ENCODE results near the gene LHX1.

The LHX1 gene

GRCh38 chr17:36950027-36950426 lies 12.8 kb downstream of the LHX1 start:
- Mint-ChIP-seq H3K36me3 (peaks cover 37% of the 10 kb centered on the region), H3K27ac (peak overlapping the region; percentile 86), H3K27me3 (peaks cover 29% of the 10 kb centered on the region), H3K4me1 (peaks cover 55% of the 10 kb centered on the region), H3K4me3 (peak overlapping the region; percentile 88), H3K9me3 (no peaks in the 10 kb centered on the region)
- no peak for ATAC-seq

DNA sequence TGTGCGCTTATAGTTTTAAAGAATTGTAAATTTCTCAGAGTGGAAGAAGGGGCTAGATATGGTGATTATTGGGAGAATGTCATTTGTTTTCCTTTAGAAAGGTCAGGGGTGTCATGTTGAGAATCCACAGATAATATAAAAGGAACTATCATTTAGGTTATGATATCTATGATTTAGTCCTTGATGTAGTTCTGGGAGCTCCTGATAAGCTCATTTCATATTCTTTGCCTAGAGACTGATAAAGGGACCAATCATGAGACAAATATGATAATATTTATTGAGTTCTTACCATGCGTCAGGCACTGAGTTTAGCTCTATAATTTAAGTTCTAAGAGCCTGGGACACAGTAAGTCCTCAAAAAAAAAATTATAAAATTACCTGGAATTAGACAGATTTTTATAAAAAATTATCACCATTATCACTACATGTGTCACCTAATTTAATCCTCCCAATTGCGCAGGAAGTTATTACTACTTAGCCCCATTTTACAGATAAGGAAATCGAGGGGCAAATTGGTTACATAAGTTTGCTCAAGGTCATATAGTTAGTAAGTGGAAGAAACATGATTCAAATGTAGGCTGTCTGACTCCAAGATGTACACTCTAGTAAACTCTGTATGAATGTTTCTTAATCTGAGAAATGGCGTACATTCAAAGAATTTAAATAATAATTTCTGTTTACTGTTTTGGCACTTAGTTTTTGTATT lies 14.0 kb downstream of the LHX1 start:
- Mint-ChIP-seq H3K27me3 (peaks cover 17% of the 10 kb centered on the region), H3K4me3 (no peak overlapping the region), H3K27ac (no peak overlapping the region), H3K4me1 (peaks cover 58% of the 10 kb centered on the region), H3K9me3 (no peaks in the 10 kb centered on the region), H3K36me3 (peaks cover 48% of the 10 kb centered on the region)
- no peak for ATAC-seq

DNA sequence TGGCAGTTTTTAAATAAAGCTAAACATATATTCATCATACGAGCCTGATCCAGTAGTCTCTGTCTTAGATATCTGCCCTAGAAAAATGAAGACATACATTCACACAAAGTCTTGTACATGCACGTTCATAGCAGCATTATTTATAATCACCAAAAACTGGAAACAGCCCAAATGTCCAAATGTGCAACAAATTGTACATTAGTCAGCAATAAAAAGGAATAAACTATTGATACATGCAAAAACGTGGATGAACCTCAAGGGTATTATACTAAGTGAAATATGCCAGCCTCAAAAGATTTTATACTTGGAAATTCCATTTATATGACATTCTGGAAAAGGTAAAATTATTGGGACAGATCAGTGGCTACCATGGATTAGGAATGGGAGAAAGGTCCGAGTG lies 34.2 kb downstream of the LHX1 start:
- no peaks in the 10 kb centered on the region for H3K27me3 Mint-ChIP-seq
- peaks cover 44% of the 10 kb centered on the region for H3K4me1 Mint-ChIP-seq
- ATAC-seq, result no peak
- peaks cover 46% of the 10 kb centered on the region for H3K36me3 Mint-ChIP-seq
- no peaks in the 10 kb centered on the region for H3K9me3 Mint-ChIP-seq
- H3K4me3 Mint-ChIP-seq, result no peak overlapping the region
- no peak overlapping the region for H3K27ac Mint-ChIP-seq

GRCh38 chr17:36972186-36972700 lies 35.0 kb downstream of the LHX1 start:
- Mint-ChIP-seq H3K27me3 (no peaks in the 10 kb centered on the region), H3K9me3 (no peaks in the 10 kb centered on the region), H3K27ac (no peak overlapping the region), H3K36me3 (peaks cover 39% of the 10 kb centered on the region), H3K4me1 (peaks cover 40% of the 10 kb centered on the region), H3K4me3 (no peak overlapping the region)
- no peak for ATAC-seq

GRCh38 chr17:36972905-36973304 lies 35.6 kb downstream of the LHX1 start:
- H3K27ac Mint-ChIP-seq, result no peak overlapping the region
- no peaks in the 10 kb centered on the region for H3K9me3 Mint-ChIP-seq
- H3K36me3 Mint-ChIP-seq, result peaks cover 36% of the 10 kb centered on the region
- H3K4me1 Mint-ChIP-seq, result peaks cover 37% of the 10 kb centered on the region
- no peaks in the 10 kb centered on the region for H3K27me3 Mint-ChIP-seq
- no peak for ATAC-seq
- no peak overlapping the region for H3K4me3 Mint-ChIP-seq

GRCh38 chr17:36975922-36976515 lies 38.7 kb downstream of the LHX1 start:
- Mint-ChIP-seq H3K27me3 (no peaks in the 10 kb centered on the region), H3K36me3 (peaks cover 25% of the 10 kb centered on the region), H3K4me3 (no peak overlapping the region), H3K4me1 (peaks cover 47% of the 10 kb centered on the region), H3K27ac (no peak overlapping the region), H3K9me3 (no peaks in the 10 kb centered on the region)
- ATAC-seq, result no peak

- ATAC-seq, result no peak
- peaks cover 58% of the 10 kb centered on the region for H3K4me1 Mint-ChIP-seq
- H3K4me3 Mint-ChIP-seq, result no peak overlapping the region
- no peak overlapping the region for H3K27ac Mint-ChIP-seq
- H3K27me3 Mint-ChIP-seq, result no peaks in the 10 kb centered on the region
- no peaks in the 10 kb centered on the region for H3K9me3 Mint-ChIP-seq
- peaks cover 35% of the 10 kb centered on the region for H3K36me3 Mint-ChIP-seq
Measured at GRCh38 chr17:36977066-36977465, 39.8 kb downstream of the LHX1 start.

DNA sequence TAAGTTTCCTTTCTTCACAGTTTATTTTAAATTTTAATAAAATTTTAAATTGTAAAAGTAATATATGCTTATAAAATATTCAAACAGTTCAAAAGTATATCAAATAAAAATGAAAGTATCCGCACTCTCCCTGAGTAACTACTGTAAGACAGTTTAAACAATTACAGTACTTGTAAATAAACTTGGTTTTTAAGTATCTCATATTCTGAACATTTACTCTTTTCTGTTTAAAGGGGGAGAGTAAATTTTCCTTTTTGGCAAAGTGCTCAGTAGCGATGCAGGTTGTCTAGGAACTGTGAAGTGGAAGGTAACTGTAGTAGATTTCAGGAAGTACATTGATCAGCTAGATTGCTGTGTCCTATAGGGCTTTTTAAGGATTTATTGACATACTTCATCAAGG lies 40.3 kb downstream of the LHX1 start:
- H3K4me1 Mint-ChIP-seq, result peaks cover 59% of the 10 kb centered on the region
- no peaks in the 10 kb centered on the region for H3K9me3 Mint-ChIP-seq
- H3K27ac Mint-ChIP-seq, result no peak overlapping the region
- H3K4me3 Mint-ChIP-seq, result no peak overlapping the region
- no peaks in the 10 kb centered on the region for H3K27me3 Mint-ChIP-seq
- no peak for ATAC-seq
- peaks cover 40% of the 10 kb centered on the region for H3K36me3 Mint-ChIP-seq

GRCh38 chr17:36978810-36979564 lies 41.7 kb downstream of the LHX1 start:
- no peak overlapping the region for H3K4me3 Mint-ChIP-seq
- no peak for ATAC-seq
- no peak overlapping the region for H3K27ac Mint-ChIP-seq
- H3K36me3 Mint-ChIP-seq, result peaks cover 48% of the 10 kb centered on the region
- no peaks in the 10 kb centered on the region for H3K9me3 Mint-ChIP-seq
- no peaks in the 10 kb centered on the region for H3K27me3 Mint-ChIP-seq
- H3K4me1 Mint-ChIP-seq, result peaks cover 50% of the 10 kb centered on the region

DNA sequence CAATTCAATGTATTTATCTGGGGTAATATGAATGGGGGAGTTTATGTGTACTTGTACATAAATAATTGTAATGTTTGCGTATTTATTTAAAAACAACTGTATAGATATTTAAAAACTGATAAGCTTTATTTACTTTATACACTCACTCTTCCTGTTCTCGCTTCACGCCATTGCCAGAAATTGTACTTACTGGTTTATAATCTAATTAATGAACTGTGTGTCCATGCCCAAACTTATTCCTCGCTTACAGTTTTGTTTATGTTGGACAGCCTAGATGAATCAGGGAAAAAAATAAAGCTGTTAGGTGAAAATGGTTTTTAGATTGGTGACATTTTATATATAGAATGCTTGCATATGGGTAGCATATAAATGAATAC lies 42.3 kb downstream of the LHX1 start:
- ATAC-seq, result no peak
- no peak overlapping the region for H3K27ac Mint-ChIP-seq
- no peaks in the 10 kb centered on the region for H3K27me3 Mint-ChIP-seq
- H3K4me3 Mint-ChIP-seq, result no peak overlapping the region
- peaks cover 52% of the 10 kb centered on the region for H3K36me3 Mint-ChIP-seq
- H3K4me1 Mint-ChIP-seq, result peaks cover 50% of the 10 kb centered on the region
- no peaks in the 10 kb centered on the region for H3K9me3 Mint-ChIP-seq

- Mint-ChIP-seq H3K9me3 (no peaks in the 10 kb centered on the region), H3K27me3 (no peaks in the 10 kb centered on the region), H3K27ac (no peak overlapping the region), H3K4me1 (peaks cover 50% of the 10 kb centered on the region), H3K4me3 (no peak overlapping the region), H3K36me3 (peaks cover 52% of the 10 kb centered on the region)
- no peak for ATAC-seq
Measured at GRCh38 chr17:36980280-36980761, 43.0 kb downstream of the LHX1 start.

GRCh38 chr17:36983618-36984017 lies 46.3 kb downstream of the LHX1 start:
- no peaks in the 10 kb centered on the region for H3K9me3 Mint-ChIP-seq
- peaks cover 57% of the 10 kb centered on the region for H3K36me3 Mint-ChIP-seq
- no peak overlapping the region for H3K27ac Mint-ChIP-seq
- no peaks in the 10 kb centered on the region for H3K27me3 Mint-ChIP-seq
- peaks cover 34% of the 10 kb centered on the region for H3K4me1 Mint-ChIP-seq
- H3K4me3 Mint-ChIP-seq, result no peak overlapping the region
- no peak for ATAC-seq

DNA sequence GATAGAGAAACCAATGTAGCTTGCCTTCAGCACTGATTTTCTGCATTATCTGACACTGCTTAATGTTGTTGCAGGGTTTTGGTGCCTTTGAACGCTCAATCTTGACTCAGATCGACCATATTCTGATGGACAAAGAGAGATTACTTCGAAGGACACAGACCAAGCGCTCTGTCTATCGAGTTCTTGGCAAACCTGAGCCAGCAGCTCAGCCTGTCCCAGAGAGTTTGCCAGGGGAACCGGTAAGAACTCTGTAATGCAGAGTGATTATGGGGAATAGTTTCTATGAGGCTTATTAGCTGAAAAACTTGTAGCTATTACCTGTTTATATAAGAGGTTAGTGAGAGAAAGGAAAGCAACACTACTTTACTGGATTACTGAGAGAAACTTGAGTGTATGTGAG lies 51.9 kb downstream of the LHX1 start:
- no peak for ATAC-seq
- H3K27ac Mint-ChIP-seq, result no peak overlapping the region
- H3K9me3 Mint-ChIP-seq, result no peaks in the 10 kb centered on the region
- no peak overlapping the region for H3K4me3 Mint-ChIP-seq
- H3K4me1 Mint-ChIP-seq, result no peaks in the 10 kb centered on the region
- H3K36me3 Mint-ChIP-seq, result peaks cover 62% of the 10 kb centered on the region
- no peaks in the 10 kb centered on the region for H3K27me3 Mint-ChIP-seq

DNA sequence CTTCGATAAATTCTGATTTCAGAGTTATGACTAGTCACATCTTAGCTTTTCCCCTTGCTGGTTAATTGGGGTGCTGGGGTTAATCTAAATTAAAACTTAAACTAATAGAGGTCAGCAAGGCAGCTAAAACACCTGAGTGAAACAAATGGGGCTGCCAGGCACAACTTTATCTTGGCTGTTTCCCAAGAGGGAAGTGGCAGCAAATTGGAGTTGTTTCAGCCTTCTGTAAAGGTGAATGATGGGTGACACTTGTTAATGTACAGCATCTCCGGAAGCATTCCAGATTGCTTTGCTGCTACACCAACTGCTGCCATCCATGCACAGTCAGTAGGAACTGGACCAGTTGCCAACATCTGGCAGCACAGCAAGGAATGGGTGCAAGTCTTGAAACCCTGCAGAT lies 55.4 kb downstream of the LHX1 start:
- no peak overlapping the region for H3K4me3 Mint-ChIP-seq
- no peak overlapping the region for H3K27ac Mint-ChIP-seq
- no peaks in the 10 kb centered on the region for H3K4me1 Mint-ChIP-seq
- peaks cover 74% of the 10 kb centered on the region for H3K36me3 Mint-ChIP-seq
- H3K9me3 Mint-ChIP-seq, result no peaks in the 10 kb centered on the region
- ATAC-seq, result no peak
- H3K27me3 Mint-ChIP-seq, result no peaks in the 10 kb centered on the region

DNA sequence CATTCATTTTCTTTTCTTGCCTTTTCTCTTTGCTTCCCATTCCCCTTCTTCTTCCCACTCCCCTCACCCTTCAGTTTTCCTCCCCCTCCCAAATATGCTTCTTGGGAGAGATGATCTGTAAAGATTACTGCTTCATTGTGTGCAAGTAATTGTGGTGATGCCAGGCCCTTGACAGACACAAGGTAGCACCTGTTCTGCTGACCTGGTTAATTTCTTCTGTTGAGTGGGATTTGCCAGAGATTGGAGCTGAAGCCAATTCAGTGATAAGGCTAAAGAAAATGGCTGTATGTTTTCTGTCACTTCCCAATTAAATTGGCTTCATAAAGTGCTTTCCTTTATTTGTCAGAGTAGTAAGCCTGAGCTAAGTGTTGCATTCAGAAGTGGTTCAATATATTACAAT lies 56.0 kb downstream of the LHX1 start:
- Mint-ChIP-seq H3K4me3 (no peak overlapping the region), H3K4me1 (no peaks in the 10 kb centered on the region)

More for the DNA sequence above, 56.0 kb downstream of the LHX1 start:
- no peak for ATAC-seq
- Mint-ChIP-seq H3K36me3 (peaks cover 77% of the 10 kb centered on the region), H3K27ac (no peak overlapping the region), H3K27me3 (no peaks in the 10 kb centered on the region), H3K9me3 (no peaks in the 10 kb centered on the region)

Data from stimulated activated memory B cell treated with anti-CD40 and anti-IgM and Interleukin-4, amounts not matched to agents 10 μg/mL and 1 μg/mL and 100 μg/mL, for 72 hours (primary cell).